Effector memory CD8-positive, alpha-beta T cell (primary cell): ENCODE results near the gene TMEM209.
"Not testable (repeated sequence)": the region's sequence is repeated elsewhere in the genome, so short reads cannot be mapped to it uniquely, and the experiment has no call there.

Experiments used
- ATAC-seq: fragments of 150-1000 bp; cut with Tn5 transposase; replicated peaks from 2 replicates; pipeline ENCODE4 v1.10.0; 2021; ENCODE audit warnings: mild to moderate bottlenecking, moderate library complexity
- DNase-seq, 3 experiments: peaks; one replicate each; pipeline ENCODE4 v3.0.0; 2021
- H3K27ac Mint-ChIP-seq, 2 donors: one replicate each; pipeline ENCODE4 v1.8.0; 2022; ENCODE audit warnings: mild to moderate bottlenecking in 2 of 2, mixed read lengths in 2 of 2, moderate library complexity in 2 of 2
- H3K27me3 Mint-ChIP-seq, 2 donors: one replicate each; pipeline ENCODE4 v1.8.0; 2022; ENCODE audit warnings: mixed read lengths in 2 of 2
- H3K36me3 Mint-ChIP-seq: one replicate; pipeline ENCODE4 v1.8.0; 2022; ENCODE audit warnings: mild to moderate bottlenecking, moderate library complexity, mixed read lengths; ENCODE audit not compliant: insufficient read depth
- H3K4me1 Mint-ChIP-seq, 2 donors: one replicate each; pipeline ENCODE4 v1.8.0; 2022; ENCODE audit warnings: low read depth in 2 of 2, mixed read lengths in 2 of 2
- H3K4me3 Mint-ChIP-seq, 2 donors: one replicate each; pipeline ENCODE4 v1.8.0; 2022; ENCODE audit warnings: mild to moderate bottlenecking in 2 of 2, mixed read lengths in 2 of 2, moderate library complexity in 2 of 2
- H3K9me3 Mint-ChIP-seq, 2 donors: one replicate each; pipeline ENCODE4 v1.8.0; 2022; ENCODE audit warnings: mixed read lengths in 2 of 2

Gene TMEM209

GRCh38 chr7:130208516-130208915 lies 3.3 kb upstream of the TMEM209 start:
- Mint-ChIP-seq H3K27me3 (peaks cover 8 to 11% of the 10 kb centered on the region in 2 donors), H3K4me3 (no peak overlapping the region), H3K27ac (no peak overlapping the region), H3K9me3 (no peaks in the 10 kb centered on the region), H3K36me3 (peaks cover 20% of the 10 kb centered on the region), H3K4me1 (peaks cover 8 to 13% of the 10 kb centered on the region in 2 donors)
- ATAC-seq (no peak), DNase-seq (no peak)

DNA sequence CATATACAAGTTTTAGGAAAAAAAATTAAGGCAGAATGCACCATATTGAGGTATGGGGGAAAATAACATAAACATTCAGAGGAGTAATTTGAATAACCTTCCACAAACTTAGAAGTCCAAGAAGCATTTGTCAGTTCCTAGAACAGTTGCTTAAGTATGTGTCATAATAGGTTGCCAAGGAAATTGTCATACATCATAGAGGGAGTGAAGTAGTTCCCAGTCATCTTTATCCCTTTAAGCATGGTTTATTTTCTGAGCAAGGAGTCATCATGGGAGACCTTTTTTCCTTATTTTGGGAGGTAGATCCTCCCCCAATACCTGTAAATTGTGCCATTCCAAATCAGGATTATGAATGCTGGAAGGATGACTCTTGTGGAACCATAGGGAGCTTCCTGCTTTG lies 2.4 kb upstream of the TMEM209 start, which contains the start of gene SSMEM1:
Gene SSMEM1, plus strand, starts transcription at position 219 of the 400 bp plus-strand sequence. Its CDS starts 51 bp downstream, at position 270.
- DNase-seq: no peak
- Mint-ChIP-seq H3K4me3 (no peak within 1 kb of the TSS), H3K36me3 (peaks cover 29% of the 10 kb centered on the region), H3K27ac (no peak within 1 kb of the TSS), H3K9me3 (no peaks in the 10 kb centered on the region), H3K4me1 (peaks cover 10 to 17% of the 10 kb centered on the region in 2 donors), H3K27me3 (peaks cover 8 to 11% of the 10 kb centered on the region in 2 donors)
- no peak for ATAC-seq

DNA sequence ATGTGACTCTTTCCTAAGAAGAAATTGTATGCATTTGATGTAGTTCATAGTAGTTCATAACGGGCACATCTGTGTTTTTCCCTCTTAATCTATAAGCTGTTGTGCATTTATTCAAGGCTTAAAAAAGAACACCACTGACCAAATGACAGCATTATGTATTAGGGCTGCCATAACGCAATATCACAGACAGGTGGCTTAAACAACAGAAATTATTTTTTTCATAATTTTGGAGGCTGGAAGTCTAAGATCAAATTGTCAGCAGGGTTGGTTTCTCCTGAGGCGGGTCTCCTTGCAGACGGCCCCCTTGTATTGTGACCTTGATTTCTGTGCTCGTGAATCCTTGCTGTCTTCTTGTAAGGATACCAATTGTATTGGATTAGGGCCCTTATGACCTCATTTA lies 1.8 kb upstream of the TMEM209 start:
- no peak overlapping the region for H3K27ac Mint-ChIP-seq
- peaks cover 4 to 5% of the 10 kb centered on the region in 2 donors for H3K27me3 Mint-ChIP-seq
- no peak for ATAC-seq
- peaks cover 10 to 20% of the 10 kb centered on the region in 2 donors for H3K4me1 Mint-ChIP-seq
- H3K9me3 Mint-ChIP-seq: no peaks in the 10 kb centered on the region
- H3K36me3 Mint-ChIP-seq: peaks cover 34% of the 10 kb centered on the region
- DNase-seq: no peak
- no peak overlapping the region for H3K4me3 Mint-ChIP-seq

DNA sequence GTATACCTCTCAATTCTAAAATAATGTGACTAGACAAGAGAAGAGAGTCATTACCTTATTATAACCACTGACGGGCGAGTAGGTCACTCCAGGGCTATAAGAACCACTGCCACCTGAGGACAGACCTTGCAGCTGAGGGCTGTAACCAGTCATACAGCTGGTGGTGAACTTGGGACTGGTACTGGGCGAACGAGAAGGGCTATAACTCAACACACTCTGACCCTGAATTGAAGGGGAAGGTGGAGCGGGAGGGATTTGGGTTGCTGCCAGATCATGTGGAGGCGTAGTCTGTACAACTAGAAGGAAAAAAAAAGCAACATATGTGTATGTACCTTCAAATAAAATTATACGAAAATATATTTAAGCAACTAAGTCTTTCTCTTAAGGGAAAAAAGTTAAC lies 3.4 kb downstream of the TMEM209 start:
- no peaks in the 10 kb centered on the region for H3K27me3 Mint-ChIP-seq

GRCh38 chr7:130197094-130197493 lies 8.1 kb downstream of the TMEM209 start:
- no peak for ATAC-seq
- Mint-ChIP-seq H3K36me3 (peaks cover 62% of the 10 kb centered on the region), H3K27ac (no peak overlapping the region), H3K4me3 (no peak overlapping the region), H3K9me3 (no peaks in the 10 kb centered on the region), H3K4me1 (peaks cover 4 to 7% of the 10 kb centered on the region in 2 donors), H3K27me3 (no peaks in the 10 kb centered on the region)
- no peak for DNase-seq

More for the DNA sequence above, 3.4 kb downstream of the TMEM209 start:
- H3K36me3 Mint-ChIP-seq: peaks cover 75% of the 10 kb centered on the region
- no peak overlapping the region for H3K27ac Mint-ChIP-seq
- no peak overlapping the region for H3K4me3 Mint-ChIP-seq
- no peak for DNase-seq
- H3K4me1 Mint-ChIP-seq: peaks cover 14 to 27% of the 10 kb centered on the region in 2 donors
- H3K9me3 Mint-ChIP-seq: no peaks in the 10 kb centered on the region
- ATAC-seq: no peak

DNA sequence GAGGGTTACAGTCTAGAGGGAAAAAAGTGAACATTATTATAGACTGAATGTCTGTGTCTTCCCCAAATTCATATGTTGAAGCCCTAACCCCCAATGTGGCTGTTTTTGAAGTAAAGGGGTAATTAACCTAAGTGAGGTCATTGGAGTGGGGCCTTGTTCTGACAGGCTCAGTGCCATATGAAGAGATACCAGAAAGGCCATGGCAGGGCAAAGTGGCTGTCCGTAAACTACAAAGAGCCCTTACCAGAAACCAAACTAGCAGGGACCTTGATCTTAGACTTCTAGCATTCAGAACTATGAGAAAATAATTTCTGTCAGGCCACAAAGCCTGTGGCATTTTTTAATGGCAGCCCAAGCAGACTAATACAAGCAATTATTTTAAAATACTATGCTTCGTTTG lies 8.7 kb downstream of the TMEM209 start:
- H3K4me3 Mint-ChIP-seq: no peak overlapping the region

GRCh38 chr7:130195396-130195795 lies 9.8 kb downstream of the TMEM209 start:
- DNase-seq (no peak), ATAC-seq (no peak)
- Mint-ChIP-seq H3K27me3 (no peaks in the 10 kb centered on the region), H3K4me3 (no peak overlapping the region), H3K36me3 (peaks cover 59% of the 10 kb centered on the region), H3K4me1 (peaks cover 3 to 4% of the 10 kb centered on the region in 2 donors), H3K27ac (no peak overlapping the region), H3K9me3 (no peaks in the 10 kb centered on the region)

More for the DNA sequence above, 8.7 kb downstream of the TMEM209 start:
- Mint-ChIP-seq H3K4me1 (peaks cover 3 to 4% of the 10 kb centered on the region in 2 donors), H3K9me3 (no peaks in the 10 kb centered on the region), H3K27ac (peak overlapping the region in 1 of 2 donors; percentile 3), H3K27me3 (no peaks in the 10 kb centered on the region), H3K36me3 (peaks cover 63% of the 10 kb centered on the region)
- DNase-seq: no peak
- ATAC-seq: no peak

DNA sequence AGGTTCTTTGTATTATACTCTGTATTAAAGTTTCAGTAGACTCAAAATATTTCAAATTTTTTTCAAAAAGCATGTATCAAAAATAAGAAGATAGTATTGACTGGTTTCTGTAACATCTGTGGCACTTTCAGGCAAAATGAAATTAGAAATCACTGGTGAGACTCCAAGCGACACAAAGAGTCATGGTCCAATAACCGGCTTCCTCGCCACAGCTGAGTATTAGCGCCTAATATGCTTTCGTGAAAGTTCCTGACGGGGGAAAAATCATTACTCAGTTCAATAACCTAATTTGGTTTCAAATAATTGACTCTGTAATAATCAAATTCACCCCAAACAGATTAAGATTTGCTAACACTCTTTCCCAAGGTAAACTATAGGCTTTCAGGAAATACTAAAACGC lies 13.4 kb downstream of the TMEM209 start:
- no peaks in the 10 kb centered on the region for H3K27me3 Mint-ChIP-seq
- peaks cover 53% of the 10 kb centered on the region for H3K36me3 Mint-ChIP-seq
- DNase-seq: no peak
- H3K4me3 Mint-ChIP-seq: no peak overlapping the region
- no peaks in the 10 kb centered on the region for H3K9me3 Mint-ChIP-seq
- ATAC-seq: no peak
- peaks cover 2 to 8% of the 10 kb centered on the region in 2 donors for H3K4me1 Mint-ChIP-seq
- H3K27ac Mint-ChIP-seq: no peak overlapping the region

GRCh38 chr7:130189343-130189742 lies 15.9 kb downstream of the TMEM209 start:
- Mint-ChIP-seq H3K27me3 (no peaks in the 10 kb centered on the region), H3K36me3 (peaks cover 65% of the 10 kb centered on the region), H3K27ac (no peak overlapping the region), H3K4me3 (no peak overlapping the region), H3K4me1 (peaks cover 2 to 12% of the 10 kb centered on the region in 2 donors), H3K9me3 (no peaks in the 10 kb centered on the region)
- ATAC-seq: no peak
- no peak for DNase-seq

- Mint-ChIP-seq H3K9me3 (no peaks in the 10 kb centered on the region), H3K4me3 (no peak overlapping the region), H3K27me3 (no peaks in the 10 kb centered on the region), H3K4me1 (peaks cover 2 to 12% of the 10 kb centered on the region in 2 donors), H3K27ac (no peak overlapping the region), H3K36me3 (peaks cover 66% of the 10 kb centered on the region)
- ATAC-seq (no peak), DNase-seq (no peak)
Measured at GRCh38 chr7:130187360-130187759, 17.8 kb downstream of the TMEM209 start.

DNA sequence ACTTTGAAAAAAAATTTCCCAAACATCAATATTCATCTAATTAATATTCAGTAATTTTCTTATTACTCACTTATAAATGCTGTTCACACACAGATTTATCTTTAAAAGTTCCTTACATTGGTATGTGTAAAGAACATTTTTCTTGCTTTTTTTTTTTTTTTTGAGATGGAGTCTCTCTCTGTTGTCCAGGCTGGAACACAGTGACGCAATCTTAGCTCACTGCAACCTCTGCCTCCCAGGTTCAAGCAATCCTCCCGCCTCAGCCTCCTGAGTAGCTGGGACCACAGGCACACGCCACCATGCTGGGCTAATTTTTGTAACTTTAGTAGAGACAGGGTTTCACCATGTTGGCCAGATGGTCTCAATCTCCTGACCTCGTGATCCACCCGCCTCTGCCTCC lies 20.9 kb downstream of the TMEM209 start:
- not testable (repeated sequence) for H3K9me3 Mint-ChIP-seq, H3K4me3 Mint-ChIP-seq, H3K27me3 Mint-ChIP-seq, H3K27ac Mint-ChIP-seq, ATAC-seq, DNase-seq
- H3K36me3 Mint-ChIP-seq: peaks cover 59% of the 10 kb centered on the region
- H3K4me1 Mint-ChIP-seq: peaks cover 8 to 16% of the 10 kb centered on the region in 2 donors

DNA sequence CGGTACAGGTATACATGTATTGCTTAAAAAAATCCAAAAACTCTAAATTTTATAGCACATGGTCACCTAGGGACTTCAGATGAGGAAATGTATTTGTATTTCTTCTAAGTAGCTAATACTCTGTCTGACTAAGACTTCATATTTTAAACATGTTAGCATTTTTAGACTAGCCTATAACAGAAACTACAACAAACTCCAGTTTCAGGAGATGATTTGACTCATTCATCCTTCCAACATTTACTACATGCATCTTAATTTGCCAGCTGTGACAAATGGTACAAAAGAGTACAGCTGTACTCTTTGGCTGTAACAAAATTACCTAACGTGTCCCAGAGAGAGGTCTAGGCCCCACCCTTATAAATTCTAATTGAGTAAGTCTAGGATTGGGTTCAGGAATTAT lies 22.2 kb downstream of the TMEM209 start:
- H3K9me3 Mint-ChIP-seq: no peaks in the 10 kb centered on the region
- H3K36me3 Mint-ChIP-seq: peaks cover 52% of the 10 kb centered on the region
- H3K27me3 Mint-ChIP-seq: no peaks in the 10 kb centered on the region
- peak overlapping the region in 1 of 2 donors; percentile 41 for H3K27ac Mint-ChIP-seq
- no peak overlapping the region for H3K4me3 Mint-ChIP-seq
- ATAC-seq: no peak
- no peak for DNase-seq
- peaks cover 8 to 15% of the 10 kb centered on the region in 2 donors for H3K4me1 Mint-ChIP-seq

- no peak for DNase-seq
- Mint-ChIP-seq H3K4me1 (peaks cover 6 to 7% of the 10 kb centered on the region in 2 donors), H3K9me3 (no peaks in the 10 kb centered on the region), H3K36me3 (peaks cover 56% of the 10 kb centered on the region), H3K4me3 (no peak overlapping the region), H3K27me3 (no peaks in the 10 kb centered on the region), H3K27ac (no peak overlapping the region)
- no peak for ATAC-seq
Measured at GRCh38 chr7:130181263-130181605, 24.0 kb downstream of the TMEM209 start.

DNA sequence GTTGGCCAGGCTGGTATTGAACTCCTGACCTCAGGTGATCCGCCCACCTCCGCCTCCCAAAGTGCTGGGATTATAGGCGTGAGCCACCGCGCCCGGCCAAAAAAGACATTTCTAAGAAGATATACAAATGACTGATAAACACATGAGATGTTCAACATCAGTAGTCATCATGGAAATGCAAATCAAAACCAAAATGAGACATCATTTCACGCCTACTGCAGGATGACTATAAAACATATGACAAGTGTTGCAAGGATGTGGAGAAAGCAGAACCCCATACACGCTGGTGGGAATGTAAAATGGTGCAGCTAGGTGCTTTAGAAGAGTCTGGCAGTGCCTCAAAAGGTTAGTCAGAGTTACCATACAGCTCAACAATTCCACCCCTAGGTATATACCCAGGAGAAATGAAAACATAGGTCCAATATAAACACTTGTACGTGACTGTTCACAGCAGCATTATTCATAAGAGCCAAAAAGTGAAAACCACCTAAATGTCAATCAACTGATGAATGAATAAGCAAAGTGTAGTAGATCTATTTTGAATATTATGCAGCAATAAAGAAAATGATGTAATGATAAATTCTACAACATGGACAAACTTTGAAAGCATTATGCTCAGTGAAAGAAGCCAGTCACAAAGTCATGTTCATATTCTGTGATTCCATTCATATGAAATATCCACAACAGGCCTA lies 24.5 kb downstream of the TMEM209 start:
- Mint-ChIP-seq H3K36me3 (peaks cover 62% of the 10 kb centered on the region), H3K27ac (peak overlapping the region in 1 of 2 donors; percentile 44), H3K4me1 (peaks cover 6% of the 10 kb centered on the region in 2 donors), H3K4me3 (no peak overlapping the region), H3K27me3 (no peaks in the 10 kb centered on the region), H3K9me3 (no peaks in the 10 kb centered on the region)
- ATAC-seq (no peak), DNase-seq (no peak)
